22Rv1 (cell line): ENCODE measurements around the gene TAF6.

Experiments used
- ZFX ChIP-seq: fragments of 450-650 bp; IDR thresholded peaks from 2 replicates; pipeline ENCODE4 v1.6.1; 2017; ENCODE audit warnings: antibody characterized with exemption, borderline replicate concordance
- TF ChIP-seq, protein P1 (sequence below): fragments of 450-650 bp; IDR thresholded peaks from 2 replicates; pipeline ENCODE4 v1.5.1; 2017; ENCODE audit warnings: mild to moderate bottlenecking

DNA sequence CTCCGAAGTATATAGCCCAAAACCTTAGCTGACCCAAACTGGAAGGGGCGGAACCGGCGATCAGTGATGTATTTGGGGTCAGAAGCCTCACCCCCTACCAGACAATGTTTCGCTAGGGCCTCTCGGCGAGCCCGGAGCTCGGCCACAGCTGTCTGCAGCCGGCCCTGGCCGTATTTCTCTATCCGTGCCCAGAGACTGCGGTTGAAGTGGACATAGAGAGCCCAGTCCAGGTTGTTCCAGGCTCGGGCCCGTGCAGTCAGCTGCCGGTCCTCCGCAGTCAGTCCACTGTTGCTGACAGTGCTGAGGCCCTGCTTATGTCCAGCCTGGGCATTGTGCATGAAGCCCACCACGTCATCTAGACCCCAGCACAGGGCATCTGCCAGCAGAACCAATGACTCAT is 40.9 kb upstream of the TAF6 start:
- TF ChIP-seq, protein P1, sequence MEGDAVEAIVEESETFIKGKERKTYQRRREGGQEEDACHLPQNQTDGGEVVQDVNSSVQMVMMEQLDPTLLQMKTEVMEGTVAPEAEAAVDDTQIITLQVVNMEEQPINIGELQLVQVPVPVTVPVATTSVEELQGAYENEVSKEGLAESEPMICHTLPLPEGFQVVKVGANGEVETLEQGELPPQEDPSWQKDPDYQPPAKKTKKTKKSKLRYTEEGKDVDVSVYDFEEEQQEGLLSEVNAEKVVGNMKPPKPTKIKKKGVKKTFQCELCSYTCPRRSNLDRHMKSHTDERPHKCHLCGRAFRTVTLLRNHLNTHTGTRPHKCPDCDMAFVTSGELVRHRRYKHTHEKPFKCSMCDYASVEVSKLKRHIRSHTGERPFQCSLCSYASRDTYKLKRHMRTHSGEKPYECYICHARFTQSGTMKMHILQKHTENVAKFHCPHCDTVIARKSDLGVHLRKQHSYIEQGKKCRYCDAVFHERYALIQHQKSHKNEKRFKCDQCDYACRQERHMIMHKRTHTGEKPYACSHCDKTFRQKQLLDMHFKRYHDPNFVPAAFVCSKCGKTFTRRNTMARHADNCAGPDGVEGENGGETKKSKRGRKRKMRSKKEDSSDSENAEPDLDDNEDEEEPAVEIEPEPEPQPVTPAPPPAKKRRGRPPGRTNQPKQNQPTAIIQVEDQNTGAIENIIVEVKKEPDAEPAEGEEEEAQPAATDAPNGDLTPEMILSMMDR = no peak
- TF ChIP-seq ZFX = no peak
